ENCODE measurements around the gene JOSD1. TPM values are rescaled to one million over a fixed set of nuclear protein-coding genes. Genes with fewer than 3 reads are reported as not detected.

JOSD1 gene
- total RNA-seq, 1 donor: 86.1 TPM

DNA sequence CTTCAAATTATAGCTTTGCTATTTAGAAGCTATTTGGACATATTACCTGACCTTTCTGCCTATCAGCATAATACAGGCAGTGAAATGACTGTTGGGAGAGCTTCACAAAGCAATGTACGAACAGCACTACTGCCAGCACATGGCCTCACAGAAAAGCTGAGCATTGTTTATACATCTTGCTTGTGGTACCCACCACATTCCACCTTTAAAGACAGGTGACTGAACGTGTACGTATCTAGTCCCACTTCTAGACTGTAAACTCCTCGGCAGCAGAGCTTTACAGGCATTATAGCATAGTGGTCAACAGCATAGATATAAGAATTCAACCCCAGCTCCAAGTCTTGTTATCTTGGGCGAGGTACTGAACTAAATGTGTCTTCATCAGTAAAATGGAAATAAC is 1.6 kb downstream of the JOSD1 start:
- peaks cover 3% of the 10 kb centered on the region for H3K36me3 ChIP-seq (ENCODE audit: insufficient read depth, low read length)
- H3K27ac ChIP-seq (ENCODE audit: low read depth, low read length): peak overlapping the region; percentile 96
- peaks cover 43% of the 10 kb centered on the region for H3K4me1 ChIP-seq (ENCODE audit: insufficient read depth, low read length)
- TF ChIP-seq, protein P1, sequence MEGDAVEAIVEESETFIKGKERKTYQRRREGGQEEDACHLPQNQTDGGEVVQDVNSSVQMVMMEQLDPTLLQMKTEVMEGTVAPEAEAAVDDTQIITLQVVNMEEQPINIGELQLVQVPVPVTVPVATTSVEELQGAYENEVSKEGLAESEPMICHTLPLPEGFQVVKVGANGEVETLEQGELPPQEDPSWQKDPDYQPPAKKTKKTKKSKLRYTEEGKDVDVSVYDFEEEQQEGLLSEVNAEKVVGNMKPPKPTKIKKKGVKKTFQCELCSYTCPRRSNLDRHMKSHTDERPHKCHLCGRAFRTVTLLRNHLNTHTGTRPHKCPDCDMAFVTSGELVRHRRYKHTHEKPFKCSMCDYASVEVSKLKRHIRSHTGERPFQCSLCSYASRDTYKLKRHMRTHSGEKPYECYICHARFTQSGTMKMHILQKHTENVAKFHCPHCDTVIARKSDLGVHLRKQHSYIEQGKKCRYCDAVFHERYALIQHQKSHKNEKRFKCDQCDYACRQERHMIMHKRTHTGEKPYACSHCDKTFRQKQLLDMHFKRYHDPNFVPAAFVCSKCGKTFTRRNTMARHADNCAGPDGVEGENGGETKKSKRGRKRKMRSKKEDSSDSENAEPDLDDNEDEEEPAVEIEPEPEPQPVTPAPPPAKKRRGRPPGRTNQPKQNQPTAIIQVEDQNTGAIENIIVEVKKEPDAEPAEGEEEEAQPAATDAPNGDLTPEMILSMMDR (IDR thresholded peaks at IDR 0.05; ENCODE audit: extremely low read depth, low read depth, low read length): no peak
- no peak for DNase-seq (ENCODE audit: insufficient read length, low spot score, missing footprints)
- peaks cover 56% of the 10 kb centered on the region for H3K79me2 ChIP-seq (ENCODE audit: insufficient read depth, low read length)
- H3K4me3 ChIP-seq (ENCODE audit: insufficient read depth, low read length): peak overlapping the region; percentile 92
- no peaks in the 10 kb centered on the region for H3K9me3 ChIP-seq (ENCODE audit: low read depth, low read length)
- H3K27me3 ChIP-seq (ENCODE audit: insufficient read depth, low read length): no peaks in the 10 kb centered on the region
- peak overlapping the region; percentile 96 for H3K4me2 ChIP-seq (ENCODE audit: insufficient read depth, low read length)
- peaks cover 11% of the 10 kb centered on the region for H4K20me1 ChIP-seq (ENCODE audit: insufficient read depth, low read length)
- H2AFZ ChIP-seq (ENCODE audit: low read length): no peak overlapping the region

DNA sequence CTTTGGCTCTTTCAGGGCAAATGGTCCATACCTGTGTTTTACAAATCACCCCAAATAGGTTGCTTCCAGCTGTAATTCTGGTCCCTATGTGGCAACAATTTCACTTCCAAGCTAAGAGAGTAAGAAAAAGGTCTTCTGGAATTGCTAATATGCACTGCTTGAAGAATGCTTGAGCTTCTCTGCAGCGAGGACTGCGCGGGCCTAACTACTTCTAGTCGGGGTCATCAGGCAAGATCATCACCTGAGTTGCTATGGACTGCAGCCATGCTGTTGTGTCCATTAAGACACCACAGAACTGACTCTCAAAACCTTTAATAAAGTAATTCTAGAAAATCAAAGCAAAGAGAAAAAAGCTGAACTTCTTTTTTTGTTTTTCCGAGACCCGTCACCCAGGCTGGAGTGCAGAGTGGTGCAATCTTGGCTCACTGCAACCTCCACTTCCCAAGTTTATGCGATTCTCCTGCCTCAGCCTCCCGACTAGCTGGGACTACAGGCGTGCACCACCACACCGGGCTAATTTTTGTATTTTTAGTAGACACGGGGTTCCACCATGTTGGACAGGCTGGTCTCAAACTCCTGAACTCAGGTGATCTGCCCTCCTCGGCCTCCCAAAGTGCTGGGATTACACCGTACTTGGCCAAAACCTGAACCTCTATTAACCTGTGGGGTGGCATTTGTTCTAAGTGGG is 2.2 kb downstream of the JOSD1 start:
- no peaks in the 10 kb centered on the region for H3K27me3 ChIP-seq (ENCODE audit: insufficient read depth, low read length)
- H2AFZ ChIP-seq (ENCODE audit: low read length): no peak overlapping the region
- peak overlapping the region; percentile 96 for H3K27ac ChIP-seq (ENCODE audit: low read depth, low read length)
- H3K4me3 ChIP-seq (ENCODE audit: insufficient read depth, low read length): peak overlapping the region; percentile 92
- H3K4me2 ChIP-seq (ENCODE audit: insufficient read depth, low read length): peak overlapping the region; percentile 96
- H3K36me3 ChIP-seq (ENCODE audit: insufficient read depth, low read length): peaks cover 3% of the 10 kb centered on the region
- peaks cover 17% of the 10 kb centered on the region for H4K20me1 ChIP-seq (ENCODE audit: insufficient read depth, low read length)
- DNase-seq (ENCODE audit: insufficient read length, low spot score, missing footprints): no peak
- H3K4me1 ChIP-seq (ENCODE audit: insufficient read depth, low read length): peaks cover 43% of the 10 kb centered on the region
- H3K9me3 ChIP-seq (ENCODE audit: low read depth, low read length): no peaks in the 10 kb centered on the region
- peaks cover 62% of the 10 kb centered on the region for H3K79me2 ChIP-seq (ENCODE audit: insufficient read depth, low read length)
- TF ChIP-seq, protein P1 (IDR thresholded peaks at IDR 0.05; ENCODE audit: extremely low read depth, low read depth, low read length): no peak

DNA sequence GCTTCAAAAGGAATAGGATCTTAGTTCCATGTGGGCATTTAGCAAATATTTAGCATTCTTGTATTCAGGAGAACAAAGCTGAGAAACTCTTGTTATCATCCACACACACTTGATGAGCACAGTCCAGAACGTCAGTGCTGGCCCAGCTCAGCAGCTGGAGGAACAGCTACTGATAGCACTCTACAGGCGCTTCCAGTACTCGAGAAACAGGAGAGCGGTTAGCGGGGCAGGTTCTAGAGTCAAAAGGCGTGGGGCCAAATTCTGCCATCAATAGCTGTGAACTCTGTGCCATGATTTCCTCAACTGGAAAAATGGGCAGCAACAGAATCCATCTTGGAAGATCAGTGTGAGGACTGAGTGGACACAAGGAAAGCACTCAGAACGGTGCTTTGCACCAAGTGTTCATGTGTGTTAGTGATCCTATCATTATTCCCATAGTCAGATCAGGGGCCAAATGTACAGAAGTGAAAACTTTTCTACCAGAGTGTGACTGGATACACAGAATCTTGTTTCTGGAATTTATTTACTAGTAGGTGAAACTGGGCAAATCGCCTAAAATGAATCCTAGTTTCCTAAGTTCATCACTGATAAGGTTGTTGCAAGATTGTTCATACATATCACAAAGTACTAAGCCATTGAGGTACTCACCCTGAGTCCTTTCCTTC is 3.2 kb downstream of the JOSD1 start:
- H3K9me3 ChIP-seq (ENCODE audit: low read depth, low read length): no peaks in the 10 kb centered on the region
- H3K36me3 ChIP-seq (ENCODE audit: insufficient read depth, low read length): peaks cover 7% of the 10 kb centered on the region
- peaks cover 71% of the 10 kb centered on the region for H3K79me2 ChIP-seq (ENCODE audit: insufficient read depth, low read length)
- H3K4me2 ChIP-seq (ENCODE audit: insufficient read depth, low read length): peak overlapping the region; percentile 96
- TF ChIP-seq, protein P1 (IDR thresholded peaks at IDR 0.05; ENCODE audit: extremely low read depth, low read depth, low read length): no peak
- DNase-seq (ENCODE audit: insufficient read length, low spot score, missing footprints): no peak
- peak overlapping the region; percentile 56 for H3K27ac ChIP-seq (ENCODE audit: low read depth, low read length)
- H4K20me1 ChIP-seq (ENCODE audit: insufficient read depth, low read length): peaks cover 22% of the 10 kb centered on the region
- peak overlapping the region; percentile 33 for H3K4me3 ChIP-seq (ENCODE audit: insufficient read depth, low read length)
- H3K4me1 ChIP-seq (ENCODE audit: insufficient read depth, low read length): peaks cover 43% of the 10 kb centered on the region
- H2AFZ ChIP-seq (ENCODE audit: low read length): no peak overlapping the region
- H3K27me3 ChIP-seq (ENCODE audit: insufficient read depth, low read length): no peaks in the 10 kb centered on the region

All from osteoblast (primary cell).